PC-3 (cell line): ENCODE data around the gene FLRT1.

ENCODE experiments used
- EZH2 ChIP-seq: fragments of 300-600 bp; sonication (generic); IDR thresholded peaks from one replicate; pipeline ENCODE4 v1.6.1; 2017; ENCODE audit warnings: antibody characterized with exemption, mild to moderate bottlenecking, low read length; ENCODE audit not compliant: unreplicated experiment
- EZH2phosphoT487 ChIP-seq: fragments of 300-600 bp; sonication (generic); IDR thresholded peaks from 2 replicates; pipeline ENCODE4 v1.6.1; 2018; ENCODE audit warnings: mild to moderate bottlenecking, antibody characterized with exemption, low read length, borderline replicate concordance
- TF ChIP-seq, protein P1 (sequence below): fragments of 300-600 bp; sonication (generic); conservative IDR thresholded peaks from 2 replicates; pipeline ENCODE4 v1.5.1; 2017; ENCODE audit warnings: antibody characterized with exemption, low read depth, mild to moderate bottlenecking, low read length

DNA sequence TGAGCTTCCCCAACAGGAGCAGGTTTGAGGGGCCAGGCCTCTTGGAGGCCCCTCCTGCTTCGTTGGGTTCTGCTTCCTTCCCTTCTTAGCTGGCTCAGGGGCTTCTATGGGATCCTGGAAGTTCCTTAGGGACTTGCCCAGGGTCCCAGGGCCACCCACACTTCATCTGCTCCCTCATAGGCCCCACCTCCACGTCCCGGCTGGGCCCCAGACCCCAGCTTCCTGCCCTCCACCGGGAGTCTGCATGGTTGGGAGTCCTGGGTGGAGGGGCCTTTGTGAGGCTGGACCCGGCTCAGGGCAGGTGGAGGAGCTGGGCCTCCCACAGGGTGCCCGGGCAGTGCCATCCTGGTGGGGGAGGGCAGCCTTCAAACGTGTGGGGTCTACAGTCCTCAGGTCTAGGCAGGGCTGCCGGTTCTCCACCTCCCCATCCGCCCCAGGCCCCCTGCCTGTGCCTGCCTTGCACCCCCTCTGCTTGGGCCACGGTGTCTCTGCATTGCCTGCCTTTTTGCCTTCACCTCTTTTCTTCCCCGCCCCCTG is 37.9 kb upstream of the FLRT1 start:
- TF ChIP-seq EZH2, result no peak
- TF ChIP-seq, protein P1, sequence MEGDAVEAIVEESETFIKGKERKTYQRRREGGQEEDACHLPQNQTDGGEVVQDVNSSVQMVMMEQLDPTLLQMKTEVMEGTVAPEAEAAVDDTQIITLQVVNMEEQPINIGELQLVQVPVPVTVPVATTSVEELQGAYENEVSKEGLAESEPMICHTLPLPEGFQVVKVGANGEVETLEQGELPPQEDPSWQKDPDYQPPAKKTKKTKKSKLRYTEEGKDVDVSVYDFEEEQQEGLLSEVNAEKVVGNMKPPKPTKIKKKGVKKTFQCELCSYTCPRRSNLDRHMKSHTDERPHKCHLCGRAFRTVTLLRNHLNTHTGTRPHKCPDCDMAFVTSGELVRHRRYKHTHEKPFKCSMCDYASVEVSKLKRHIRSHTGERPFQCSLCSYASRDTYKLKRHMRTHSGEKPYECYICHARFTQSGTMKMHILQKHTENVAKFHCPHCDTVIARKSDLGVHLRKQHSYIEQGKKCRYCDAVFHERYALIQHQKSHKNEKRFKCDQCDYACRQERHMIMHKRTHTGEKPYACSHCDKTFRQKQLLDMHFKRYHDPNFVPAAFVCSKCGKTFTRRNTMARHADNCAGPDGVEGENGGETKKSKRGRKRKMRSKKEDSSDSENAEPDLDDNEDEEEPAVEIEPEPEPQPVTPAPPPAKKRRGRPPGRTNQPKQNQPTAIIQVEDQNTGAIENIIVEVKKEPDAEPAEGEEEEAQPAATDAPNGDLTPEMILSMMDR, result no peak
- no peak for TF ChIP-seq EZH2phosphoT487
